ENCODE data around the gene TEX14.
A peak's percentile ranks its signal among the peaks of the same experiment; 100 is the strongest.

Gene TEX14, protein sequence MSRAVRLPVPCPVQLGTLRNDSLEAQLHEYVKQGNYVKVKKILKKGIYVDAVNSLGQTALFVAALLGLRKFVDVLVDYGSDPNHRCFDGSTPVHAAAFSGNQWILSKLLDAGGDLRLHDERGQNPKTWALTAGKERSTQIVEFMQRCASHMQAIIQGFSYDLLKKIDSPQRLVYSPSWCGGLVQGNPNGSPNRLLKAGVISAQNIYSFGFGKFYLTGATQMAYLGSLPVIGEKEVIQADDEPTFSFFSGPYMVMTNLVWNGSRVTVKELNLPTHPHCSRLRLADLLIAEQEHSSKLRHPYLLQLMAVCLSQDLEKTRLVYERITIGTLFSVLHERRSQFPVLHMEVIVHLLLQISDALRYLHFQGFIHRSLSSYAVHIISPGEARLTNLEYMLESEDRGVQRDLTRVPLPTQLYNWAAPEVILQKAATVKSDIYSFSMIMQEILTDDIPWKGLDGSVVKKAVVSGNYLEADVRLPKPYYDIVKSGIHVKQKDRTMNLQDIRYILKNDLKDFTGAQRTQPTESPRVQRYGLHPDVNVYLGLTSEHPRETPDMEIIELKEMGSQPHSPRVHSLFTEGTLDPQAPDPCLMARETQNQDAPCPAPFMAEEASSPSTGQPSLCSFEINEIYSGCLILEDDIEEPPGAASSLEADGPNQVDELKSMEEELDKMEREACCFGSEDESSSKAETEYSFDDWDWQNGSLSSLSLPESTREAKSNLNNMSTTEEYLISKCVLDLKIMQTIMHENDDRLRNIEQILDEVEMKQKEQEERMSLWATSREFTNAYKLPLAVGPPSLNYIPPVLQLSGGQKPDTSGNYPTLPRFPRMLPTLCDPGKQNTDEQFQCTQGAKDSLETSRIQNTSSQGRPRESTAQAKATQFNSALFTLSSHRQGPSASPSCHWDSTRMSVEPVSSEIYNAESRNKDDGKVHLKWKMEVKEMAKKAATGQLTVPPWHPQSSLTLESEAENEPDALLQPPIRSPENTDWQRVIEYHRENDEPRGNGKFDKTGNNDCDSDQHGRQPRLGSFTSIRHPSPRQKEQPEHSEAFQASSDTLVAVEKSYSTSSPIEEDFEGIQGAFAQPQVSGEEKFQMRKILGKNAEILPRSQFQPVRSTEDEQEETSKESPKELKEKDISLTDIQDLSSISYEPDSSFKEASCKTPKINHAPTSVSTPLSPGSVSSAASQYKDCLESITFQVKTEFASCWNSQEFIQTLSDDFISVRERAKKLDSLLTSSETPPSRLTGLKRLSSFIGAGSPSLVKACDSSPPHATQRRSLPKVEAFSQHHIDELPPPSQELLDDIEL (N-terminal part only)

DNA sequence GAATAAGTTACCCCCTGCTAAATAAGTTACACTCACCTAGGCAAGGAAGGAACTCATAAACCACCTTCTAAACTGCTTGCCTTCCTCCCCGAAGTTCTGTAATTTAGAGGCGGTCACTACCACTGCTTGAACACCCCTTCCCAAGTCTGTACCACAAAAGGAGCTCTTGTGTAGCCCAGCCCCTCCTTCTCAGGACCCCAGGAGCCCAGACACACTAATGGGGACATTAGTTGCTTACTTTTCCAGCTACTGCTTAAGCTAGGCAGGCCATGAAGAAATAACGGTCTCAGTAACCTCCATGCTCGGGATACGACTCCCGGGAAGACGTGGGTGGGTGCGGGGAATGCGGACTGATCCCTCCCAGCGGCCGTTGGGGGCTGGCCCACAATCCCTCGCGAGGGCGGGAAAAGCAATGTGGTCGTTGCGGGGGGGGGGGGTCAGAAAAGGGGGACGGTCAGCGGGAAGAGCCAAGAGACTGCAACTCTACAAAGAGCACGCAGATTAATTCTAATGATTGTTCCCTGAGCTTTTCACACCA, at the start of gene TEX14:
Gene TEX14 (minus strand): TSS at position 345 of the 538 bp plus-strand sequence. CDS start 40,044 bp downstream, outside the sequence.
- DNase-seq = no peak

DNA sequence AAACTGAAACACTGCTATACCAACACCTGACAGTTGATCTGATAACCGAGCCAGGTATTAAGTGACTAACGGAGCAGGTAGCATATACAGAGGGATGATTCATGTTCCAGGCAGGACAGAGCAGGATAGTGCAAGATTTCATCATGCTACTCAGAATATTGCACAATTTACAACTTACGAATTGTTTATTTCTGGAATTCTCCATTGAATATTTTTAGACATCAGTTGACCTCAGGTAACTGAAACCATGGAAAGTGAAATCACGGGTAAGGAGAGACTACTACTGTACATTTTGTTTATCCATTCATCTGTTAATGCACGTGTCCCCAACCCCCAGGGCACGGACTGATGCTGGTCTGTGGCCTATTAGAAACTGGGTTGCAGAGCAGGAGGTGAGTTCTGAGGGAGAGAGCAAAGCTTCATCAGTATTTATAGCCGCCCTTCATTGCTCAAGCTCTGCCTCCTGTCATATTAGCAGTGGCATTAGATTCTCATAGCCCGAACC, 49.3 kb upstream of the TEX14 start:
- no peak for DNase-seq

DNA sequence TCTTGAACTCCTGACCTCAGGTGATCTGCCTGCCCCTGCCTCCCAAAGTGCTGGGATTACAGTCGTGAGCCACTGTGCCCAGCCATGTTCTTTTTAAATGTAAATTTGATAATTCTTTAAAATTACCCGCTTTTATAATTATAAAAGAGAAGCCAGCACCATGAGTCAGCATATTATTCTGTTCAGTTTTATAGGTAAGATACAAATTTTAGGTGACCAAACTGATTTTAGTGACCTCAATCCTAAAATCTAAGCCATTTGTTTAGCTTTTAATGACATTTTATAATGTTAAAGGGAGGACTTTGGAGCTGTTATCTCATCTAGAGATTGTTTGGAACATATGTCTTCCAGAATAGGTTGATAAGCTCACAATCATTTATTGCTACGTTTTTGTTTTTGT, 43.0 kb upstream of the TEX14 start:
- no peak for DNase-seq

DNA sequence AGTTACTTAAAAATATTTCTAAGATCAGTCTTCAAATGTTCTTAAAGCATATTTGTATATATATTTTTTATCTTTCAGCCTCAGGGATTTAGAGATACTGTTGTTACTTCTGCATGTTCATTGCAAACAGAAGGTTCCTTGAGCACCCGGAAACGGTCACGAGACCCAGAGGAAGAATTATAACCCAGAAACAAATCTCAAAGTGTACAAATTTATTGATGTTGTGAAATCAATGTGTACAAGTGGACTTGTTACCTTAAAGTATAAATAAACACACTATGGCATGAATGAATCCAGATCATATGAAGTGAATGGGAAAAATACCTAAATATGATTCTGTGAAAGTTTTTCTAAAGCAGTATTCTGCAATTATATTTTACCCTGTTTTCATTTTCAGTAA, 42.2 kb upstream of the TEX14 start:
- no peak for DNase-seq

DNA sequence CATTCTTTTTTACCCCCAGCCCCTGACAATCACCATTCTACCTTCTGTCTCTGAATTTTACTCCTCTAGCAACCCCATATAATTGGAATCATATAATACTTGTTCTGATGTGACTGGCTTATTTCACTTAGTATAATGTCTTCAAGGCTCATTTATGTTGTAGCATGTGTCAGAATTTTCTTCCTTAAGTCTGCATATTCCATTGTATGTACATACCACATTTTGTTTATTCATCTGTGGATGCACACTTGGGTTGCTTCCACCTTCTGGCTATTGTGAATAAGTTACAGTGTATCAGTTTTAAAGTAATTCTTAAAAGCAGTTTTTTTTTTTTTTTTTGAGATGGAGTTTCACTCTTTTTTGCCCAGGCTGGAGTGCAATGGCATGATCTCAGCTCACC, 39.1 kb upstream of the TEX14 start:
- DNase-seq = no peak

DNA sequence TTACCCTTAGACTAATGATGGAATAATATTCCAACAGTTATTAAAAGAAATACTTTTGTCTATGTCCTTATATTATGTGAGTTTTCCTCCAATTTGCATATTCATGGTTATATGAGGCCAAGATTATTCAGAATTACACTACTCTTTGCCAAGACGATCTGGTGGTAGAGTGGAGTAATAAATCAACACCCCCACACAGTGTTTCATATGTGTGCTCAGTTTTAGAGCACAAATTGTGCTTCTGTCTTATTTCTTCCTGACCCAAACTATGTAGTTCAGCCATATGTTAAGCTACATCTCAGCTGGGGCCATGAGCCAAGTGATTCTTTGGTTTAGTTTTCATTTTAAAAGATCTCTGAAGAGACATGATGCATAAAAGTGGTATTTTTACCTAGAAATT, 37.0 kb upstream of the TEX14 start:
- DNase-seq = no peak

DNA sequence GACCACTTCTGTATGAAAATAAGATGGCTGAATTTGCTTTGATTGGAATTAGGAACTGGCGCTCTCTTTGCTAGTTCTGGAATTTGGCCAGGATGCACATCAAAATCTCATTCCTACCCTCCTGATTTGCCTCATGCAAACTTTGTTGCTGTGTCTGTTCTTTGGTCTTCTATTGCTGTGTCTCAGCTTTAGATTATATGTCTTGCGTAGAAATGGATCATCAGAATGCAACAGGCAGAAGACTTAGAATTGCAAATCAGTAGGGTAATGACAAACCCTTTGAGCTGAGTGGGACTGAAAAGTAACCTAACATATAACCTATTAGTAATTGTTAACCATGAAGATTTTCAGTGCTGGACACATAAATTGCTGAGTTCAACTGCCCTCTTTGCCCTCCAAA, 30.9 kb upstream of the TEX14 start:
- DNase-seq = no peak

DNA sequence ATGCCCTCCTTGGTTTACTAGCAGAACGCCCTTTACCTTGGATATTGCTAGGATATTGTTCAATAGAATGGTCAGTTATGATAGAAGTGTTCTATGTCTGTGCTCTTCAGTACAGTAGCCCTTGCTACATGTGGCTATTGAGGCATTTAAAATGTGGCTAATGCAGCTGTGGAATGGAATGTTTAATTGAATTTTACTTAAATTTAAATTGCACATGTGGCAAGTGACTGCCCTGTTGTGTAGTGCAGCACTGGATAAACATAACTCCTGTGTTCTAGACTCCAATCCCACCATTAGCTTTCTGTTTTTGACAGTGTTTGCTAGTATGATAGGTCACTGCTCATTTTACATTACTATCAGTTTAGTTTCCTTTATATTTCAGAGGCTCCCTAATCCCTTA, 30.4 kb upstream of the TEX14 start:
- DNase-seq = no peak

DNA sequence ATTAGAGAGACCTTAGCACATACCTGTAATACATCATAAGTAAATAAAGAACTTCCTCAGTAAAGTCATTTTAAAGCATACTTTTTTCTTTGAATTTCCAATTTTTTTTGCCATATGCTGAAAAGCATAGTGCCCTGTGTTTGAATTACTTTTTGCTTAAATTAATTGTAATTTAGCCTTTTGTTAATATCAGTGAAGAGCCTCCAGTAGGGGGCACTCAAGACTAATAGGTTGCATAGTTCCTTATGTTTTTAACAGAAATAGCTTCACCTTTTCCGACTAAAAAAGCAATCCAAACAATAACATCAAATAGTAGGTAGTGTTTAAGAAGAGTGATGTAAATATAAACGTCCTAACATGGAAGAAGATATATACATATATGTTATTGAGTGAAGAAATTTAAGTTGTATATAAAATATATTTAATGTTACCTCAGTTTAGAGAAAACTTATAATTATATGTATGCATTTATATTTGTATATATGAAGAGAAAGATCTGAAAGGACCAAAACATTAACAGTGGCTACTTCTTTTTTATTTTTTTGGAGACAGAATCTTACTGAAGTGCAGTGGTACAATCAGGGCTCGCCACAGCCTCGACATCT, 19.2 kb upstream of the TEX14 start:
- DNase-seq = peak; percentile 49

DNA sequence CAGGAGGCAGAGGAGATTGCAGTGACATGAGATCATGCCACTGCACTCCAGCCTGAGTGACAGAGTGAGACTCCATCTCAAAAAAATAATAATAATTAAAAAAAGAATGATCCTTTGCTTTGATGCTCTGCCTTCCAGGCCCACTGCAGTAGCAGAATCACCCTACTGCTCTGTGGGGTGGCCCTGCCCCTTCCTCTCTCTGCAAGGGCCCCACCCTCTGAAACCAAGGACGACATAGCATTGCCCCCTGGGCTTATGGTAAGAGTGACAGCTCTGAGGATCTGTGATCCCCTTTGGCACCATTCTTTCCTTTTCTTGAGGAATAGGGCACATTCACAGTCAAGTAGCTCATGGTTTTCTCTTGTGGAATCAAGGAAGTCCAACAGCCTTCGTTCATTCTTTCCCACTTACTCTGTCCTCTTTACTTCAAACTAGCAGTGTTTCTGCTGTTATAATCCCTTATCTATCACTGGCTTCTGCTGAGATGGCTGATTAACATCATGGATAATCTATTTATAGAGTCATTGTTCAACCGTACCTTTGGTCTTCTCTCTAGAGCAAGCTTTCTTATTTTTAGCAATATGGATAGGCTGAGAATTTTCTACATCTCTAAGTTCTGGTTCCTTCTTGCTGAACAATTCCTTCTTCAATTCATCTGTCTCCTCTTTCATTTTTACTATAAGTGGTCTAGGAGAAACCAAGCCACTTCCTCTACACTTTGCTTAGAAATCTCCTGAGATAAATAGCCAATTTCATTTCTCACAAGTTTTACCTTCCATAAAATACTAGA, 14.7 kb upstream of the TEX14 start:
- peak; percentile 64 for DNase-seq

DNA sequence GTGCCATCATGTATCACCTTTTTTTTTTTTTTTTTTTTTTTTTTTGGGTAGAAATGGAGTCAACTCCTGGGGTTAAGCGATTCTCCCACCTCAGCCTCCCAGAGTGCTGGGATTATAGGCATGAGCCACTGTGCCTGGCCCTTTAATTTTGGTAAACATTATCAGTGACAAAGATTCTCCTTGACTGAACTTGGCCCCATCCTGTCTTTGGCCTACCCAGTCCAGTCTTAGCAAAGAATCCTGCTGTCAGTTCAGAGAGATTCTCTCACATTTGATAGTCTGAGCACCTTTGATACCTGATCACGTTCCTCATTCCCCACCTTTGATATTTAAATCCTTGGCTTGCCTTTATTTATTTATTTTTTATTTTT, 12.1 kb upstream of the TEX14 start:
- DNase-seq = no peak

DNA sequence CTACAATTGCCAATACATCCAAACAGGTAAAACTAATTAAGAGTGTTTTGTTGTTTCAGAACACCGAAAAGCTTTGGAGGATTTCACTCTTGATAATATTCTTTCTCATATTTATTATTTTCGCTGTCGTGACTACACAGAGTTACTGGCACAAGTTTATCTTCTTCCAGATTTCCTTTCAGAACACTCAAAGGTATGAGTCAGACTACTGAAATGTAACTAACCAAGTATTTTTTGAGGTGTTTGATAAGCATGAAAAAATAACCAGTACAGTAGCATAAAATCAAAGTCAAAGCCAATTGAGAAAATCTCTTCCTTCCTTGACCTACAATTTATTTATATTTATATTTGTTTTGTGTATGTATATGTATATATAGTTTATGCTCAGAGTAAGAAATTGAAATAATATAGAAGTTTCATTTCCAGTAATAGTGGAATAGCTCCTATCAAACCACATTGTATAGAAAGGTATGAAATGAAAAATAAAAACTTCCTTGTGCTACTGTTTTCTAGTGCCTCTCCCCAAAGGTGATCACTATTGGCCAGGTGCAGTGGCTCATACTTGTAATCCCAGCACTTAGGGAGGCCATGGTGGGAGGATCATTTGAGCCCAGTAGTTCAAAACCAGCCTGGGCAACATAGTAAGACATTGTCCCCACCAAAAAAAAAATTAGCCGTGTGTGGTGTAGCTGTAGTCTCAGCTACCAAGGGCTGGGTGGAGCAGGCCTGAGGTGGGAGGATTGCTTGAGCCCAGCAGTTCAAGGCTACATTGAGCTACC, 11.5 kb upstream of the TEX14 start:
- DNase-seq = peak; percentile 74

DNA sequence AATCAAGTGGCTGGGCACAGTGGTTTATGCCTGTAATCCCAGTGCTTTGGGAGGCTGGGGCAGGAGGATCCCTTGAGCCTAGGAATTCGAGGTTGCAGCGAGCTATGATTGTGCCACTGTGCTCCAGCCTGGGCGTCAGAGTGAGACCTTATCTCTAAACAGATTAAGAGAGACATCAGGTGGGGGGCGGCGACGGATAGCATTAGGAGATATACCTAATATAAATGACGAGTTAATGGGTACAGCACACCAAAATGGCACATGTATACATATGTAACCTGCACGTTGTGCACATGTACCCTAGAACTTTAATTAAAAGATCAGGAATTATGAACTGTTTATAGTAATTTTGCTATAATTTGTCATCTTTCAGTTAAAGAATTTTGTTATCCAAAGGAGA, 10.9 kb upstream of the TEX14 start:
- DNase-seq = no peak

DNA sequence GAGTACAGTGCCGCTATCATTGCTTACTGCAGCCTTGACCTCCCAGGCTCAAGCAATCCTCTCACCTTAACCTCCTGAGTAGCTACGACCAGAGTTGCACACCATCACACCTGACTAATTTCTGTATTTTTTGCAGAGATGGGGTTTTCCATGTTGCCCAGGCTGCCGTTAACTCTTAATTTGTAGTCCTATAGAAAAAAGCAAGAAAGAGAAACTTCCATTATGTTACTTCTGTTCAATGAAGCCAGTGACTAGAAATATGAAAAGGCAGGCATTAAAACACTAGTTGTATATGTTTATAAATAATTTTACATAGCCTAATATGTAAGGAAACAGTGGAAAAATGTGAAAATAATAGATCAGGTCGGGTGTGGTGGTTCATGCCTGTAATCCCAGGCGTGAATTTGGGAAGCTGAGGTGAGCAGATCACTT, 10.2 kb upstream of the TEX14 start:
- peak; percentile 90 for DNase-seq

DNA sequence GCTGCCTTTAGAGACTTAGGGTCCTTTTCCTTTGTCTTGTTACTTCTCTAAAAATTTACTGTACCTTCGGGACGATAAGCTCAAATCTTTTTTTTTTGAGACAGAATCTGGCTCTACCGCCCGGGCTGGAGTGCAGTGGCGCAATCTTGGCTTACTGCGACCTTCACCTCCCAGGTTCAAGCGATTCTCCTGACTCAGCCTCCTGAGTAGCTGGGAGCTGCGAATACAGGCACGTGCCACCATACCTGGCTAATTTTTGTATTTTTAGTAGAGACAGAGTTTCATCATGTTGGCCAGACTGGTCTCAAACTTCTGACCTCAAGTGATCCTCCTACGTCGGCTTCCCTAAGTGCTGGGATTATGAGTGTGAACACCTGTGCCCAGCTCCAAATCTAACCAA, 7.9 kb upstream of the TEX14 start:
- no peak for DNase-seq

DNA sequence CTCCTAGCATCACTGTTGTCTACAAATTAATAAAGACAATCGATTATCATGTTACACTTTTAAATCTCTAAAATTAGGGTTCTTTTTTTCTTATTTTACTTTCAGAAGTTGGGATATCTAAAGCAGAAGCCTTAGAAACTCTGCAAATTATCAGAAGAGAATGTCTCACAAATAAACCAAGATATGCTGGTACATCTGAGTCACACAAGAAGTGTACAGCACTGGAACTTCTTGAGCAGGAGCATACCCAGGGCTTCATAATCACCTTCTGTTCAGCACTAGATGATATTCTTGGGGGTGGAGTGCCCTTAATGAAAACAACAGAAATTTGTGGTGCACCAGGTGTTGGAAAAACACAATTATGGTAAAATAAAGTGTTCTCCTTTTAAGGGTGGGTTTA, 3.0 kb upstream of the TEX14 start:
- no peak for DNase-seq

DNA sequence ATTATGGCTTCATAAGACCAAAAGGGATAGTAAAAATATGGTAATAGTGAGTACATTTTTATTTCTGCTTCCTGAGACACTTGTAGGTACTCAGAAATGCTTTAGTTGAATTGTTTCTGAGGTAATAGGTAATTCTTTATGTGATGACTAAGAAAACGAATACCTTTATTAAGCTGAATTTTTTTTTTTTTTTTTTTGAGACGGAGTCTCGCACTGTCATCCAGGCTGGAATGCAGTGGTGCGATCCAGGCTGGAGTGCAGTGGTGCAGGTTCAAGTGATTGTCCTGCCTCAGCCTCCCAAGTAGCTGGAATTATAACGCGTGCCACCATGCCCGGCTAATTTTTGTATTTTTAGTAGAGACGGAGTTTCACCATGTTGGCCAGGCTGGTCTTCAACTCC, 2.5 kb upstream of the TEX14 start:
- DNase-seq = no peak

DNA sequence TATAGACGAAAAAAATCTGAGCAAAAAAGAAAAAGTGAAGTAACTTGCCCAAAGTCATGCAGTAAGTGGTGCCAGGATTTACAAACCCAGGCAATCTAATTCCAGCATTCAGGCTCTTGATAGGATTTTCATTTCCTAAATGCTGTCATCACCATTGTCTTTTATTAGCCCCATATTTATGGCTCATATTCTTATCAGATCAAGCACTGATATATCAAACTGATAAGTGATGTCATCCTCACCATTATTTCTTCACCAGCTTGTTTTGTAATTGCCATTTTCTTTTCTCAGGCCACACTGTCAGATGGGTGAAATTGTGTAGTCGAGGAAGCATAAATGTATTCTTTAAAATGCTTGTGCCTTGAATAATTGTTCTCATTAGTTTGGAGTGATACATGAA, 1.9 kb upstream of the TEX14 start:
- DNase-seq = no peak

DNA sequence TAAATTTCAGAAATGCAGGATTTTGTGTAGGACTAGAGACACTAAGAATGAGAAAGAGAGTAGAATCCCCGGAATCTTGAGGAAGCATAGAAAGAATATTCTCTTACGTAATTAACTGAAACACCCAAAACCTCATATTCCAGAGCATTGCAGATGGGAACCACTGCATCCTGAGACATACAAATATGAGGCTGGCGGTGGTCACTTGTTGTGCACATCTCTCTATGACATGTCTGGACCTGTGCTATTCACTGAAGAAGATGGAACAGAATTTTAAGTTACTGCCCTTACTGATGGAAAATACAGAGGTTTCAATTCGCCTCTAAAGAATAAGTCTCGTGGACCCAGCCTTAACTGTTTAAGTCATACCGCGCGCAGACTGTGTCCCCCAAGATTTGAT, 1.4 kb upstream of the TEX14 start:
- no peak for DNase-seq

DNA sequence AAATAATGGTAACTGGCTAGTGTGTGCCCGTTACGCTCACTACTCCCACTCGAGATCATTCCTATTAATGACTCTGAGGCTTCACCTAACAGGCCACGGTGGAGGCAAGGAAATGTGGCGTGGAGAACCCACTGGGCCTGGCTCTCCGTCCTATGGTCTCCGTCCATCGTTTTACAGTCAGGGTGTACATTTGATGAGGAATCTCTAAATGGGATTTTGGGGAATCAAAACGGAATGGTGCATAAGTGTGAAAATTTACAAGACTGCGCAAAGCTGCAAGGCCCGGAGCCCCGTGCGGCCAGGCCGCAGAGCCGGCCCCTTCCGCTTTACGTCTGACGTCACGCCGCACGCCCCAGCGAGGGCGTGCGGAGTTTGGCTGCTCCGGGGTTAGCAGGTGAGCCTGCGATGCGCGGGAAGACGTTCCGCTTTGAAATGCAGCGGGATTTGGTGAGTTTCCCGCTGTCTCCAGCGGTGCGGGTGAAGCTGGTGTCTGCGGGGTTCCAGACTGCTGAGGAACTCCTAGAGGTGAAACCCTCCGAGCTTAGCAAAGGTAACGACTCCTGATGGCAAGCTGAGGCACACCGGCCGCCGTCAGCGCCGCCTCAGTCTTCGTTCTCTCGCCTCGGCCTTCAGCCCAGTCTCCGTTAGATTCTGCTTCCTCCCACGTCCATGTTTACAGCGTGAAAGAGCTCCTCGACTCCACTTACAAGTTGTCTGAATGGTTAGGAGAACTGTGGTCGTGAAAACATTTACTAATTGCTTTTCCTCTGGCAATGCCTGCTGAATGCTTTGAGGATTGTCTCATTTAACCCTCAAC, 602 bp upstream of the TEX14 start, which contains the start of gene RAD51C:
Gene RAD51C (plus strand): TSS at position 364 of the 817 bp plus-strand sequence. CDS start 42 bp downstream, at position 406.
- DNase-seq = peak; percentile 94

All from activated CD4-positive, alpha-beta T cell treated with anti-CD3 and anti-CD28 coated beads, Interleukin-10, Interleukin-2, amounts not matched to agents 100 ng/mL and 50 ng/mL, durations not matched to agents 16 hours and 8 hours (primary cell).